ENCODE results near the gene FOXM1.
"Not testable (repeated sequence)": the region's sequence is repeated elsewhere in the genome, so short reads cannot be mapped to it uniquely, and the experiment has no call there.

FOXM1 gene

GRCh38 chr12:2884810-2885209, 7.8 kb upstream of the FOXM1 start:
- no peak for DNase-seq (ENCODE audit: low read depth)

DNA sequence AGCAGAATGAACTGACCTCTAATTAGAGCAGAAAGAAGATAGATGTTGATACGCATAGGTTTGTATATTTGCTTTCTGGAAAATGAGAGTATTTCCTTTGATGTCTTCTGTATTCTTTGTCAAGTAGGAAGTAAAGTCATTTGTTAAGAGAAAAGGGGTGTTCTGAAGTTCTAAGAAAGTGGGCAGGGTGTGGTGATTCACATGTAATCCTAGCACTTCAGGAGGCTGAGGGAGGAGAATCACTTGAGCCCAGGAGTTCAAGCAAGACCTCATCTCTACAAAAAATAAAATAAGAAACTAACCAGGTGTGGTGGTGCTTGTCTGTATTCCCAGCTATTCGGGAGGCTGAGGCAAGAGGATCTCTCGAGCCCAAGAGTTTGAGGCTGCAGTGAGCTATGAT, 2.9 kb upstream of the FOXM1 start:
- DNase-seq (ENCODE audit: low read depth), result no peak

DNA sequence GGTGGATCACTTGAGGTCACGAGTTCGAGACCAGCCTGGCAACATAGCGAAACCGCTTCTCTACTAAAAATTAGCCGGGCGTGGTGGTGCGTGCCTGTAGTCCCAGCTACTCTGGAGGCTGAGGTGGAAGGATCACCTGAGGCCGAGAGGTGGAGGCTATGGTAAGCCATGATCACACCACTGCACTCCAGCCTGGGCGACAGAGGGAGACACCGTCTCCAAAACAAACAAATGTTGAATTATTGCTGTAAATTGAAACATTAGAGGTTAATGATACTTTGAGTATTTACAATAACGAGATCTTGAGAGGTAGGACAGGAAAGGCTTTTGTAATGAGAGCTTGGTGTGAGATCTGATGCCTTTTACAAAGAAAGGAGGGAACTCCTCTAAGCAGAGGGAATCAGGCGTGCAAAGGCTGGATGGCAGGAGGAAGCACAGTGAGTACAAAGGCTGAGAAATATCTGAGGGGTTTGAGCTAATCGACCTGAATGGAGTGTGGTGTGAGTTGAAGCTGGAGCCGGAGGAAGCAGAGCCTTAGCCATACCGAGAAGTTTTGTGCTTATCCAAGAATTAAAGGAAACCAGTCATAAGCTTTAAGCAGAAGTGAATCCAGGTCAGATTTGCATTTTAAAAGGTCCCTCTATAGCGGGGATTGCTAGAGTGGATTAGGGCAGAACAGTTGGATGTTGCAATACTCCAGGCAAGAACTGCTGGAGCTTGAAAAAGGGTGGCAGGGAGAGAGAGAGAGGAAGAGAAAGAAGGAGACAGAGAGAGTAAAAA, 1.2 kb upstream of the FOXM1 start:
- DNase-seq (ENCODE audit: low read depth), result no peak

- DNase-seq (ENCODE audit: low read depth), result peak; percentile 64
Observed at GRCh38 chr12:2876431-2877046, 435 bp downstream of the FOXM1 start.

GRCh38 chr12:2868986-2869632, 7.9 kb downstream of the FOXM1 start:
- DNase-seq (ENCODE audit: low read depth), result peak; percentile 69

- no peak for DNase-seq (ENCODE audit: low read depth)
Observed at GRCh38 chr12:2864198-2864597, 12.8 kb downstream of the FOXM1 start.

DNA sequence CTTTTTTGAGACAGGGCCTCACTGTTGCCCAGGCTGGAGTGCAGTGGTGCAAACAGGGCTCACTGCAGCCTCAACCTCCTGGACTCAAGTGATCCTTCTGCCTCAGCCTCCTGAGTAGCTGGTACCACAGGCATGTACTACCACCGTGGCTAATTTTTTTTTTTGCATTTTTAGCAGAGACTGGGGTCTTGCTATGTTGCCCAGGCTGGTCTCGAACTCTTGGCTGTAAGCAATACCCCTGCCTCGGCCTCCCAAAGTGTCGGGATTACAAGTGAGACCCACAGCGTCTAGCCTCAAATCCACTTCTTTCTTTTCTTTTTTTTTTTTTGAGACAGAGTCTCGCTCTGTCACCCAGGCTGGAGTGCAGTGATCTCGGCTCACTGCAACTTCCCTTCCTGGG, 13.6 kb downstream of the FOXM1 start:
- not testable (repeated sequence) for DNase-seq (ENCODE audit: low read depth)

GRCh38 chr12:2862876-2863275, 14.1 kb downstream of the FOXM1 start:
- no peak for DNase-seq (ENCODE audit: low read depth)

DNA sequence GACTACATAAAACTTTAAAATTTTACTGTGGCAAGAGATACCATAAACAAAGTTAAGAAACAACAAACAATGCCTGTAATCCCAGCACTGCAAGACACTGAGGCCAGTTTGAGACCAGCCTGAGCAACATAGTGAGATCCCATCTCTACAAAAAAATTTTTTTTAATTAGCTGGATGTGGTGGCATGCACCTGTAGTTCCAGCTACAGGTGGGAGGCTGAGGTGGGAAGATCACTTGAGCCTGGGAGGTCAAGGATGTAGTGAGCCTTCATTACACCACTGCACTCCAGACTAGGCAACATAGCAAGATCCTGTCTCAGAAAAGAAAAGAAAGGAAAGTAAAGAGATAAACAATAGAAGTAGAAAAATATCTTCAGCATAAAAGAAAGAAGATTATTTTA, 16.8 kb downstream of the FOXM1 start:
- no peak for DNase-seq (ENCODE audit: low read depth)

DNA sequence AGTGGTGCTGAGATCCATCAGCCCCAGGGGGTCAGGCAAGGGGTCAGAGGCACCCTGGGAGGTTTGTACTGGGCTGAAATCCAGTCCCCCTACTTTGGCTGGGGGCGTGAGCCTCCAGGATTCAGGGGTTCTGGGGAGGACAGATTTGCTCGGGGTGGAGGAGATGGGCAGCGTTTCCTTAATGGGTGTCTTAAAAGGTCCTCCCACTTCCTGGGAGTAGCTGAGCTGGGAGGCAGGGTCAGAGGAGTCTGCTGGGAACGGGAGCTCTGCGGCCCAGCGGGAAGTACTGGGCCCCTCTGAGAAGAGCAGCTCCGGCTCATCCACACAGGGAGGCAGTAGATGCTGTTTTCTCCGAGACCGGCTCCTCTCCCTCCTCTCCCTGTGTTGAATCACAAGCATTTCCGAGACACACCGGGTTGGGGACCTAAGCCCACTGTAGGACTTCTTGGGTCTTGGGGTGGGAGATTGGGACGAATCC, 18.0 kb downstream of the FOXM1 start:
- no peak for DNase-seq (ENCODE audit: low read depth)

DNA sequence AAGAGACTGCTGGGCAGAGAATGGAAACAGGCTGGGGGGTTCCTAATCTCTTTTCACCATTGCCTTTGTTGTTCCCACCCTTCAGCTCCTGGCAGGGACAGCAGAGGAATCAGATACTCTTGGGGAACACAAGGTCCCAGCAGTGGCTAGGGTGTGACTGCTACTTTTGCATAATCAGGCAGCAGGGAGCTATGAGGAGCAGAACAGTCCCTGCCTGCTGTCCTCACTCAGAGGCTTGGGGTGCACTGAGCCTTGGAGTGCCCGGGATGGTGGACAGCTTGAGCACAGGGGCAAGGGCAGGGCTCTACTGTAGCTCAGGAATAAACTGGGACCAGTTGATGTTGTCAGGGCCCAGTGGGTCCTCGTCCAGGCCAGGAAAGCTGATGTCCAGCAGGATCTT, 18.6 kb downstream of the FOXM1 start:
- no peak for DNase-seq (ENCODE audit: low read depth)

DNA sequence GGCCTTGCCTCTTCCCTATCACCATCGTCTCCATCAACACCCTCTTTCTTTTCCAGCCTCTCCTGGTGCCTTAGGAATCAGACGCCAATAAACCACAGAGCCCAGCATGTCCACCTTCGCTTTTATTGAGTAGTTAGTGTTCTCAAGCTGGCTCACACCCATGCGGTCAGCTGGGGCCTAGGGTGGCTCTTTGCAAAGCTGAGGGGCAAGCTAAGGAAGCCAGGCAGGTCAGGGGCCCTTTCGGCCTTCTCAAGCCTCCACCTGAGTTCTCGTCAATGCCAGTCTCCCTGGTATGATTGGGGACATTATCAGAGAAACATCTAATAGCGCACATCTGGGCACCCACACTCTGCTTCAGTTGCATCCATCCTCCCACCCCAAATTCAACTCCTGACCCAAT, 19.4 kb downstream of the FOXM1 start:
- no peak for DNase-seq (ENCODE audit: low read depth)

DNA sequence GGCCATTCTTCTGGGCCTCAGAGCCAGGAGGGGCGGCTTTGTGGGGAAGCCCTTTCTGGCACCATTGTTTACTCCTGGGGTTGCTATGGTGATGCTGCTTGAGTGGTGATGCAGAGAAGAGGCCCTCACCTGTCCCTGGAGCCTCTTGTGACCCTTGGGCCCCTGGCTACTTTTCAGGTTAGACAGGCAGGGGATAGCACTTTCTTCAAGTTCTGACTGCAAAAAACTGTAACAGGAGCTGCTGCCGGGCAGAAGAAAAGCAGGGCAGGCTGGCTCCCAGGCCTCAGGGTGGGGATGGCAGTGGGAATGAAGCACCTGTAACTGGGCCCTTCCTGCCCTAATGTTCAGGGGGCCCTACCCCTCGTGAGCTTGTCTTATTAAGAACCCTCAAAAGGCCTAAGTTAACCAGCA, 19.9 kb downstream of the FOXM1 start, which contains the start of gene TEX52:
TEX52 (minus strand) TSS at position 19 of the 411 bp plus-strand sequence; CDS start at position 6, 13 bp downstream.
- DNase-seq (ENCODE audit: low read depth), result no peak

DNA sequence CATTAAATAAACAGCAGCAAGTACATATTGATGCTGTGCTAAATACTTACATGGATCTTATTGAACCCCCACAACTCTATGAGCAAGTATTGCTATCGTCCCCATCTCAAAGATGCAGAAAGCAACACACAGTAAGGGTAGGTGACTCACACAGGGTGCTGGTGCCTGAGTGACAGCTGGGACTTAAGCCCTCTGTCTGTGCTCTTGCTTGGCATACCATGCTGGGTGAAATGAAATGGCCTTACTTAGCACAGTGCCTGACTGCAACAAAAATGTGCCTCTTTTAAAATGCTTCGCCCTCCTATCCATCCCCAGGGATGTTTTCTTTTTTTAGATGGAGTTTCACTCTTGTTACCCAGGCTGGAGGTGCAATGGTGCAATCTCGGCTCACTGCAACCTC, 20.9 kb downstream of the FOXM1 start:
- peak; percentile 41 for DNase-seq (ENCODE audit: low read depth)

DNA sequence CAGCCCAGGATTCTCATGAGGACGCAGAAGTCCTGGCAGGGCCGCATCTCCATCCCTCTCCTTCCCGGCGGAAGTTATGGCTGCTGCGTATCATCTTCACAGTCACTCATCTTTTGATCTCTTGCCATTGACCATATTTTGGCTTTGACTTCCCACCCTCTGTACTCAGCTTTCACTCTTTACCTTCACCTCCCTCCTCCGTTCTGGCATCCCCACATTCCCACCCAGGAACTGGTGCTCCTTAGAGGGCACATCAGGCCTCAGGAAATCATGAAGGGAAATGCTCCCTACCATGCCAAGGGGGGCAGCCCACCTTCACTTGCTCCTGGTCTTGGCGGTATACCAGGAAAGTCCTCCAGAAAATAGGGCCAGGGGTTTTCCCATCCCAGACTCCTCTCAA, 21.4 kb downstream of the FOXM1 start:
- no peak for DNase-seq (ENCODE audit: low read depth)

- DNase-seq (ENCODE audit: low read depth), result no peak
Observed at GRCh38 chr12:2854669-2855453, 22.1 kb downstream of the FOXM1 start.

DNA sequence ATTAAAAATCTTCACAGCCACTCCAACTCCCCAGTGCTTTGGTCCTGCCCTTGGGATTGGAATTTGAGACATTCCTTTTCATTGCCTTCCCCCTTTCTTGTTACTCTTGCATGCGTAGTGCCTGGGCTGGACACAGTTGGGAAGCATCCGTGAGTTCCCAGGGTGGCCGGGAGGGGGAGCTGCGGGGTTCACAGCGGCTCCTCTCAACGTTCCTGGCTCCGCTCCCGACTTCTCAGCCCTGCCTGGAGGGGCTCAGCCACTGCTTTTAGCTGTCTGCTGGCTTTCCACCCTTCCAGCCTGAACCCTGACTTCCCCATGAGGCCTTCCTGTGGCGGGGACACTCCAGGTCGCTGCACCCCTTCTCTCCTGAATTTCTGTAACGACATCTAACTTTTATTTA, 23.3 kb downstream of the FOXM1 start:
- peak; percentile 86 for DNase-seq (ENCODE audit: low read depth)

- DNase-seq (ENCODE audit: low read depth), result no peak
Observed at GRCh38 chr12:2851931-2852330, 25.0 kb downstream of the FOXM1 start.

DNA sequence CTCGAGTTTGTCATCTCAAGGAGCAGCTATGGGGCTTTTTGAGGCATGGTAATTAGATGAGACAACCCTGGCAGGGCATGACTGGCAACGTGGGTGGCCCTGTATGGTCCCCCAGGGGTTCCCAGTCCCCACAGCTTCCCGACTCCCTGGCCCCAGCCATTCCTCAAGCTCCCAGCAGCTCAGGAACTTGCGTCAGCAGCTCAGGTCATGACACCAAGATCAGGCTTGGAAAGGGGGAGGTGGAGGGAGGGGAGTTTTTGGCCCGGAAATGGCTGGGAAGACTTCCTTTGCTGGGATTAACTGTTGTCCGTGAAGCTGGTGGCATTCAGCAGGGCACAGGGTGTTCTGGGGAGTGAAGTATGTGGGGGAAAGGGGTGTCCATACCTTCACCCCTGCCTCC, 31.7 kb downstream of the FOXM1 start:
- DNase-seq (ENCODE audit: low read depth), result peak; percentile 70

DNA sequence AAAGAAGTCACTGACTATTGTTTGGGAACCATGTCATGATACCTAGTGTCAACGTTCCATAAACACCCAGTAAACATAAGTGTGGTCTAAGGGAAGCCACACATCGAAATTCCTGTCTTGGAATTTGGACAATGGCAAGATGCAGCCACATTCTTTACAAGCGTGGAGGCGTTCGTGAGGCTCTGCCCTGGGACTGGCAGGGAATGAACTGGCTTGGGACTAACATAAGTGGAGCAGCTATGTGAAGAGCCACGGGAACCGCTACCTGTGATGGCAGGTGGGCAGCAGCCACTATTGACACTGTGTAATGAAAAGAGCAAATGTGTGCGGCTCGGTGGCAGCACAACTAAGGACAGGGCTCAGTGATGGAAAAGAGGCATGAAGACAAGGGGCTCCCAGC, 32.2 kb downstream of the FOXM1 start:
- no peak for DNase-seq (ENCODE audit: low read depth)

GRCh38 chr12:2842948-2843347, 34.0 kb downstream of the FOXM1 start:
- DNase-seq (ENCODE audit: low read depth), result no peak

GRCh38 chr12:2841056-2841650, 35.8 kb downstream of the FOXM1 start:
- DNase-seq (ENCODE audit: low read depth), result no peak
